ENCODE measurements around the gene ARHGAP42. TPM values are rescaled to one million over a fixed set of nuclear protein-coding genes. Genes with fewer than 3 reads are reported as not detected.
A peak's percentile ranks its signal among the peaks of the same experiment; 100 is the strongest.

ARHGAP42 gene
- total RNA-seq, 1 experiment from 2014 or later = 26.5 TPM

DNA sequence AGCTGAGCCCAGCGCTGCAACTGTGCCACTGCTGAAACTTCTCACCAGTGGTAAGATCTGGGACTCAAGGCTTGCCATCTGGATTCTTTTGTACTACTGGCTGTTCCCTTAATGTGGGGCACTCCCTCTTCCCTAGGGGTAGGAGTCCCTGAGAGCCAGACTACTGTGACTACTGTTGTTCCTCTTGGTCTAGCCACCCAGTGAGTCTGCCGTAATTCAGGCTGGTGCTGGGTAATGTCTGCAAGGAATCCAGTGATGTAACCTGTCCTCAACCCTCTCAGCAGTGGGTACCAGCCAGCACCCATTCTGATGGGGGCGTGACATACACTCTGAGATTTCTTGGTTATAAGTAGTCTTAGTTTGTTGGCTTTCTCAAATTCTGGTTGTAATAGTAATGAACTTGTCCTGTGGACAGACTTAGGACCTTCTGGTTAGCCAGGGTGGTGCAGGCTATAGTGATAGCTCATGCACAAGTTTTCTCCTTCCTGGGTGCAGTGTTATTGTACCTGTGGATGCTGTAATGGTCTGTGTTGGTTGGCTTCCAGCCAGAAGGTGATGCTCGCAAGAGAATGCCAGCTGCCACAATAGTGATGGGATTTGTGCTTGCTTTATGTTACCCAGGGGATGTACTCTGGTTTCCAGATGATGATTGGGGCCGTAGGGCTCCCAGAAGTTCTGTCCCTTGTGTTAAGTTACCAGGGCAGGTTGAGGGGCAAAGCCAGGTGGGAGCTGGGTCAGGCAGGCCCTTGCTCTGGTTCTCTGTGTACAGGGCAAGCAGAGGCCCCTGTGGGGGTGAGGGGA lies 65.5 kb downstream of the ARHGAP42 start:
- Histone ChIP-seq H3K27me3 (no peaks in the 10 kb centered on the region), H3K9me3 (replicated peaks) (no peaks in the 10 kb centered on the region), H3K27ac (no peak overlapping the region), H3K4me3 (no peak overlapping the region), H3K4me1 (peaks cover 6% of the 10 kb centered on the region; the same call in 1 of the 2 replicates), H3K36me3 (no peaks in the 10 kb centered on the region)
- DNase-seq = peak; percentile 13 to 38

DNA sequence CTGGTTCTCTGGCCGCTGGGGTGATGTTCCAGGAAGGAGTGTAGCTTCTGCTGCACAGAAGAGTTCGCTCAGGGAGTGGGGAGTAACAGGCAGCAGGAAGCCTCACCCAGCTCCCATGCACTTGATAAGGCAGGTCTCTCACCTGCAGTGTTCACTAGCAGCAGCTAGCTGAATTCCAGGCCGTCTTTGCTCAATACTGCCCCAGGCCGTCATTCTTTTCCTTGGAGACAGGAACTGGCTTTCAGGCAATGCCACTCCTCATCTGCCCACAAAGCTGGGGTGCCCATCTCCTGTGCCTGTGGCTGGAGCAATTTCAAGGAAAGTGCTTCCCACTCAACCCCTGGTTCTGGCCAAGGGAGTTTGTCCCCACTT lies 66.1 kb downstream of the ARHGAP42 start:
- H3K27me3 ChIP-seq = no peaks in the 10 kb centered on the region
- no peaks in the 10 kb centered on the region for H3K9me3 ChIP-seq (replicated peaks)
- no peak overlapping the region for H3K4me3 ChIP-seq
- H3K4me1 ChIP-seq = peaks cover 6% of the 10 kb centered on the region; the same call in 1 of the 2 replicates
- H3K36me3 ChIP-seq = no peaks in the 10 kb centered on the region
- DNase-seq = no peak
- no peak overlapping the region for H3K27ac ChIP-seq

DNA sequence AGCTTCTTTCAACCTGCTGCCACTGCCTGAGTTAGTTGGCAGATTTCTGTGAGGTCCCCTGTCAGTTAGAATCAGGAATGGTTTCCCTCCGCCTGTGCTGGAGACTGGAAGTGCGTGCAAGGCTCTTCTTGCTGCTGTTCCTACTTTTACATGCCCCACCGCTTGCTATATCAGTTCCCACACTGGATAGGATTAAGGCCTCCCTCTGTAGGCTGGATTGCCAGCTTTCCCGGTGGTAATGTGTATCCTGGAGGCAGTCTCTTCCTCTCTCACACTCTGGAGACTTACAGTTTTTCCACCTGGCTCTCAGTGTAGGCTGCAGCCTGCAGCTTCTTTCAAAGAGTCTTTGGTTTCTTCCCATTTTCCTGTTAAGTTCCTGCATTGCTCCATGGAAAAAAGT lies 66.5 kb downstream of the ARHGAP42 start:
- Histone ChIP-seq H3K4me1 (peaks cover 6% of the 10 kb centered on the region; the same call in 1 of the 2 replicates), H3K27ac (no peak overlapping the region), H3K36me3 (no peaks in the 10 kb centered on the region), H3K27me3 (no peaks in the 10 kb centered on the region), H3K4me3 (no peak overlapping the region), H3K9me3 (replicated peaks) (no peaks in the 10 kb centered on the region)
- DNase-seq = no peak

DNA sequence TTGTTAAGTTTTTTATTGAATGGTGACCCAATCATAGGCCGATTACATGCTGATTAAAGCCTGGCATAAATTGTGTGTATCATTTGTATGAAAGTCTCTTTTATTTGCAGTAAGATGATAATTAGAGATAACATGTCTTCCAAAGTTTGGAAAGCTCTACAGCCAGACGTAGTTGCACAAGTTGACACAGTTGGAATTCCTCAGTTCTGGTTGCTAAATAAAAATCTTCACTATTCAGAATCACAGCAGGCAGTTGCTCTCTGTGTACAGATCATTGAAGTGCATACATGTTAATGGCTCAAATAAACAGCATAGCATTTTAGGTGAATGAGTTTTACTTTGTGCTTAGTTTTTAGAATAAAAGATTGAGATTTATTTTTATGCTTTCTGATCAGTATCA lies 69.5 kb downstream of the ARHGAP42 start:
- Histone ChIP-seq H3K9me3 (replicated peaks) (no peaks in the 10 kb centered on the region), H3K4me1 (peaks cover 6% of the 10 kb centered on the region; the same call in 1 of the 2 replicates), H3K27me3 (no peaks in the 10 kb centered on the region), H3K27ac (no peak overlapping the region), H3K4me3 (no peak overlapping the region), H3K36me3 (no peaks in the 10 kb centered on the region)
- no peak for DNase-seq

DNA sequence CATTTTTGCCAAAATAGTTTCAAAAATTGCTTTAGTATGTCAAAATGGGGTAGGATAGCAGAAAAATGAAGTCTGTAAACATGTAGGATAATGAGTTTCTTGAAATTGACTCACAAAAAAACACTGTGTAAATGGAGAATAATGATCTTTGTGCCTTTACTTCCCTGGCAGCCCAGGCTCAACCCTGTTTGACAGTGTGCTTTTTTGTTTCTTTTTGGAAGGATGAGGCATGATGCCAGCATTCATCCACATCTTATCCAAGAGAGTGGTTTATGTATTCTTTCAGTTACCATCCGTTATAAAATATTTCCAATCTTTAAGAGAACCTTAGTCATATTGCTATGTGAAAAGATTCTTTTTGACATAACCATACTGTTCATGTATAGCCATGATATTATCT lies 70.6 kb downstream of the ARHGAP42 start:
- H3K27me3 ChIP-seq = no peaks in the 10 kb centered on the region
- H3K36me3 ChIP-seq = no peaks in the 10 kb centered on the region
- peaks cover 6% of the 10 kb centered on the region; the same call in 1 of the 2 replicates for H3K4me1 ChIP-seq
- no peaks in the 10 kb centered on the region for H3K9me3 ChIP-seq (replicated peaks)
- no peak overlapping the region for H3K4me3 ChIP-seq
- H3K27ac ChIP-seq = no peak overlapping the region
- DNase-seq = no peak

DNA sequence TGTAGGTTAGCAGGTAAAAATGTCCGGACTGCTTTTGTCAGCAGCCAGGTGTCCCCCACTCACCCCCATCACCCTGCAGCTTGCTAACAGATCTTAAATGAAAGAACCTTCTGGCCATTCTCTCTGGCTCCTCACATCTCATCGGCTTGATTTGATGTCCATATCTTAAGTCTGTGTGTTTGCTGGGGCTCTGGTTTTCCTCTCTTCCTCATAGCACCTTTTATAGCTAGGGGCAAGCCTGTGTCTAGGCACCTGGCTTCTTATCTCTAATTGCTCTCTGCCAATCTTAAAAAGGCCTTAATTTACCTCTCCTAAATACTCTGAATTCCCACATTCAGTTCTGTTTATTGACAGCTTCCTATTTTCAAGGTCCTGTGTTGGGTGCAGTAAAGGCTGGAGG lies 72.0 kb downstream of the ARHGAP42 start:
- Histone ChIP-seq H3K4me1 (peaks cover 6% of the 10 kb centered on the region; the same call in 1 of the 2 replicates), H3K36me3 (no peaks in the 10 kb centered on the region)

DNA sequence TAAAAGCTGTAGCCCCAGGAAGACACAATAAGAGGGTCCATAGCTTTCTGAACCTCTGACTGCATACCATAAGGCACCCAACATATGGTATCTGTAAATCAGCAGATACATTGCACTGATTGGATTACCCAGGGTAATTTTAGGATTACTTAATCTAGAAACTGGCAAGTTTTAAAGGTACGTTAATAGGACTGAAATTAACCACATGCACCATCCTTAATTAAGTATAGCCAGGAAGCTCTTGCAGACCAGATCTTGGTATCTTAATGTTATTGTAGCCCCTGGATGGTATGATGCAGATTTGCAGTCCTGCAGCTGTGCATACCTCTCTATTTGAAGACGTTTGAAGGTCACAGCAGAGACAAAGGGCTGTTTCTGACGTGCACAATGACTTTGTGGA lies 72.8 kb downstream of the ARHGAP42 start:
- Histone ChIP-seq H3K4me3 (no peak overlapping the region), H3K36me3 (no peaks in the 10 kb centered on the region), H3K27ac (no peak overlapping the region), H3K27me3 (no peaks in the 10 kb centered on the region), H3K4me1 (peaks cover 6% of the 10 kb centered on the region; the same call in 1 of the 2 replicates), H3K9me3 (replicated peaks) (no peaks in the 10 kb centered on the region)
- DNase-seq = no peak

More for the DNA sequence above, 72.0 kb downstream of the ARHGAP42 start:
- Histone ChIP-seq H3K9me3 (replicated peaks) (no peaks in the 10 kb centered on the region), H3K27me3 (no peaks in the 10 kb centered on the region), H3K4me3 (no peak overlapping the region), H3K27ac (no peak overlapping the region)
- no peak for DNase-seq

DNA sequence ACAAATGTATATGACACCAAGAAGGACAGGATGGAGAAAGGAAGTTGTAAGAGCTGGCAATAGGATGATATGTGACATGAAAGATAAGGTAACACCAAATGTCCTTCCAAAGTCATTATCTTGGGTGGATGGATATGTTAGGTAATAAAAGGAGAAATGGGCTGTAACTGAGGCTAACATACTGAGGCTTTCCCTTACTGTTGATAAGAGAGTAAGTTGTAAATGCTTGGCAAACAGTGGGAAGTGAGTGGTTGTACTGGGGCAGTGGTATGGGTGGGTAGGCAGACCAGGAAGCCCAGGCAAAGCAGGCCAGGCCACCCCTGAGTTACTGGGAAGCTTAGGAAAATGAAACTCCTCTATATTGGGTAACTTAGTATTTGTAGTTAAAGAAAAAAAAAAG lies 73.7 kb downstream of the ARHGAP42 start:
- no peak for DNase-seq
- no peak overlapping the region for H3K27ac ChIP-seq
- H3K27me3 ChIP-seq = no peaks in the 10 kb centered on the region
- H3K36me3 ChIP-seq = no peaks in the 10 kb centered on the region
- H3K9me3 ChIP-seq (replicated peaks) = no peaks in the 10 kb centered on the region
- H3K4me1 ChIP-seq = peaks cover under 1% of the 10 kb centered on the region; the same call in 1 of the 2 replicates
- no peak overlapping the region for H3K4me3 ChIP-seq

DNA sequence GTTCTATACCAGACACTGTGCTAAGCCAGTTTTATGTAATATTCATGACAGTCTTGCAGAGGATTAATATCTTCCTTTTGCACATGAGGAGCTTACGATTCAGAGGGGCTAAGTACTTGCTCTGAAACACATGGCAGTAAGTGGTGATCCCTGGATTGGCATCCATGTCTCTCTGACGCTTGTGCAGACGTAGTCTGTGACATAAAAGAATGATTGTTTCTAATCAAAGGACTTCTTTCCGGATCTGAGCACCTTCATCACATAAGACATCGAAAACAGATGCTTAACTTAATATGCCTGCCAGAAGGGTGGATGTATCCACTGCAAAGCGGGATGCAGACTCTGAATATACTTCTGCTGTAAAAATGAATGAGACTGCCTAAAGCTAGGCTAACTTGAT lies 74.8 kb downstream of the ARHGAP42 start:
- Histone ChIP-seq H3K4me1 (no peaks in the 10 kb centered on the region), H3K27ac (no peak overlapping the region), H3K36me3 (no peaks in the 10 kb centered on the region), H3K4me3 (no peak overlapping the region), H3K27me3 (no peaks in the 10 kb centered on the region), H3K9me3 (replicated peaks) (no peaks in the 10 kb centered on the region)
- no peak for DNase-seq

DNA sequence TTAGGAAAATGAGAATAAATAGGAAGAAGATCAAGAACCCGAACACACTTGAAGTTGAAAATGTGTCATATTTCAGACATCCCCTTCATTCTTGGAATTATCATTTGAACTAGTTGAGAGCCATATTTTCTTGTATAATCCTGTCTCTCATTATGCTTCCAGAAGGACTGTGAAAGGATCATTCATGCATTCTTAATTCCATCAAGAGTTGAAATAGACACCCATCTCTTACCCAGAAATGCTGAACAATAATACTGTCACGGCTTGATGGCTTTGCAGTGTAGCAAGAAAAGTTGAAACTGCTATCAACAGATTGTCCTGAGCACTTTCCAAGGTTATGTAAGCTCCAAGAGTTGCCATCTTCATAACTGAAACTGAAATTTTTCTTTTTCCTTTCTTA lies 79.7 kb downstream of the ARHGAP42 start:
- Histone ChIP-seq H3K4me3 (no peak overlapping the region), H3K27me3 (no peaks in the 10 kb centered on the region), H3K36me3 (no peaks in the 10 kb centered on the region), H3K4me1 (no peaks in the 10 kb centered on the region), H3K9me3 (replicated peaks) (no peaks in the 10 kb centered on the region), H3K27ac (no peak overlapping the region)
- no peak for DNase-seq

DNA sequence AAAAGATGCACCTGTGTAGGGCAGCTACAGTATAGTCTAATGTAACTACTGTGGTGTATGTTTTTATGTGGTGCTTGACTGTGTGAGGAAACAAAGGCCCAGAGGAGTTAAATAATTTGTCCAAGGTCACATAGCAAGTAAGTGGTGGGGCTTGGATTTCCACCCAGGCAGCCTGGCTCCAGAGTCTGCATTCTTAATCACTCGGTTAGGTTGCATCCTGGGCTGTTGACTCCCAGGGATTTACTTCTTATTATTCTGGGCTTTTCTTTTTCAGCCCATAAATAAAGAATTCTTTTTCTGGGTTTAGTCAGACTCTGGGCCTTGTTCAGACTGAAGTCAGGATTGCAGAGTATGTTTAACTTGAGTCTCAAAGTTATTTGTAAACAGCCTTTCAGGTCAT lies 82.1 kb downstream of the ARHGAP42 start:
- Histone ChIP-seq H3K36me3 (no peaks in the 10 kb centered on the region), H3K9me3 (replicated peaks) (no peaks in the 10 kb centered on the region), H3K27me3 (no peaks in the 10 kb centered on the region), H3K4me3 (no peak overlapping the region), H3K4me1 (0 out of 2 replicates have a peak, but pooled peaks cover 5% of the 10 kb centered on the region), H3K27ac (no peak overlapping the region)
- no peak for DNase-seq

DNA sequence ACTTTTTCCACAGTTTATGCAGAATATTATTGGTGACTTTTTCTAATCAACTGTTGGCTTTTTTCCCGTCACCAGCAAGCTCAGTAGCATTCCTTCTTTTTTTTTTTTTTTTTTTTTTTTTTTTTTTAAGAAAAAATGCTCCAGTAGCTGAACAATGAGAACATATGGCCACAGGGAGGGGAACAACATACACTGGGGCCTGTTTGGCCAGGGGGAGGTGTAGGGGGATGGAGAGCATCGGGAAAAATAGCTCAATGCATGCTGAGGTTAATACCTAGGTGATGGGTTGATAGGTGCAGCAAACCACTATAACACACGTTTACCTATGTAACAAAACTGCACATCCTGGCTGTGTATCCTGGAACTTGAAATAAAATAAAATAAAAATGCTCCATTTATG lies 82.5 kb downstream of the ARHGAP42 start:
- DNase-seq = no peak
- H3K4me3 ChIP-seq = no peak overlapping the region
- H3K27me3 ChIP-seq = no peaks in the 10 kb centered on the region

DNA sequence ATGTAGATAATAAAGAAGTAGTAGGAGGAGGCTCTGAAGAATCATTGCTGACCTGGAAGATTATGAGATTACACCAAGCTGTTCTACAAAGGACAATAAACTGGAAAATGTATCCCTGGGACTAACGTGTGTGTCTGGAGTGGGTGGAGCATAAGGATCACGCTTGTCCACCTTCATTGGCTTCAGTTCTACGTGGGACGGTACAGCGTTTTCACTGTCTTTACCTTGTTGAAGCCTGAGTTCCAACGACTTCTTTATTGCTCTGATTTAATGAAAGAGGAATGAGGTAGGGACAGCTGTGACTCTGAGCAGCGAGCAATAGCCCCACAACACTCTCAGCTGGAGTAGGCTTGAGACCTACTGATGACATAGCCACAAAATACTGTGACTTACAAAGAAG lies 87.0 kb downstream of the ARHGAP42 start:
- Histone ChIP-seq H3K36me3 (no peaks in the 10 kb centered on the region), H3K27me3 (no peaks in the 10 kb centered on the region), H3K4me3 (no peak overlapping the region), H3K9me3 (replicated peaks) (no peaks in the 10 kb centered on the region), H3K4me1 (peaks cover 20% of the 10 kb centered on the region), H3K27ac (no peak overlapping the region)
- no peak for DNase-seq

More for the DNA sequence above, 82.5 kb downstream of the ARHGAP42 start:
- no peak overlapping the region for H3K27ac ChIP-seq
- H3K9me3 ChIP-seq (replicated peaks) = no peaks in the 10 kb centered on the region
- no peaks in the 10 kb centered on the region for H3K36me3 ChIP-seq
- 0 out of 2 replicates have a peak, but pooled peaks cover 5% of the 10 kb centered on the region for H3K4me1 ChIP-seq

DNA sequence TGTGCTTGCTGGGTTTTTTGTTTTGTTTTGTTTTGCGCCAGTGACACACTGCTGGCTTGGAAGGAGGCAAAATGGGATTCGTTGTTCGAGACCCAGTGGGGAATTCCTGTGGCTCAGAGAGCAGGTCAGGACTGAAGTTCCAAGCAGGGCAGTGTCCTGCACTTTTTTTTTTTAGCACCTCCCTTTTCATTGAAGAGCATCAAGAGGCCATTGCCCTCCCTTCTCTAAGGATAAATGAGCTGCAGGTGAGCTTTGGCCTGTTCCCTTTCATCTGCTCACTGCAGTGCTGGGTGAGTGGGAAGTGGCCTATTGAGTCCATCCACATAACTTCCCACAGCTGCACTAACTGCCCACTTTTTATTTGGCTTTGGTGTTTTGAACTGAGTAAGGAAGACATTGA lies 87.8 kb downstream of the ARHGAP42 start:
- H3K9me3 ChIP-seq (replicated peaks) = no peaks in the 10 kb centered on the region
- no peak for DNase-seq
- peaks cover 20% of the 10 kb centered on the region for H3K4me1 ChIP-seq
- H3K4me3 ChIP-seq = no peak overlapping the region
- H3K27me3 ChIP-seq = no peaks in the 10 kb centered on the region
- H3K27ac ChIP-seq = no peak overlapping the region
- no peaks in the 10 kb centered on the region for H3K36me3 ChIP-seq

DNA sequence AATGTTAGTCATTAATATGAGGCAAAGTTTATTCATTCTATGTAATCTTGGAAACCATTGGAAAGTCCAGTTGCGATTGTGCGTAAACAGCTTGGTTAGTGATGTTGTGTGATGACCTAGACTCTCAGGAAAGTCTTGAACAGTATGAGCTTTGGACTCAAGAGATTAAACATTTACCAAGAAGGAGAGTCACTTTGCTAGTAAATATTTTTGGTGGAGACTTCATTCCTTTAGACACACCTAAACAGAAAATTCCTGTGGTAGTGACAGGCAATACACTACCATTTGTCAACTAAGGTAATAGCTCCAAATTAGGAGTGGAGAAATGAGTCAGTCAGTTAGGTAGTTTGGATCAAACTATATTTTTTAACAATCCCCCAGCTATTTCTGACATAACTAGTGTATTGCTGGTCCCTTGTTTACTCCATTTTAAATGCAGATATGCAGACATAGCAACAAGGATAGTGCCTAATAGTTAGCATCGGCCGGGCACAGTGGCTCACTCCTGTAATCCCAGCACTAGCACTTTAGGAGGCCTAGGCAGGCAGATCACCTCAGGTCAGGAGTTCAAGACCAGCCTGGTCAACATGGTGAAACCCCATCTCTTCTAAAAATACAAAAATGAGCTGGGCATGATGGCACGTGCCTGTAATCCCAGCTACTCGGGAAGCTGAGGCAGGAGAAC lies 89.3 kb downstream of the ARHGAP42 start:
- DNase-seq = no peak
- H3K27me3 ChIP-seq = no peaks in the 10 kb centered on the region
- no peak overlapping the region for H3K4me3 ChIP-seq
- no peak overlapping the region for H3K27ac ChIP-seq
- H3K4me1 ChIP-seq = peaks cover 20% of the 10 kb centered on the region
- no peaks in the 10 kb centered on the region for H3K9me3 ChIP-seq (replicated peaks)
- H3K36me3 ChIP-seq = no peaks in the 10 kb centered on the region
